ENCODE results near the gene PPP1R14B. TPM values are rescaled to one million over a fixed set of nuclear protein-coding genes. Genes with fewer than 3 reads are reported as not detected.

The PPP1R14B gene
- total RNA-seq, 4 donors from 2014 or later: 78.7 to 101 (median 99.0) TPM

GRCh38 chr11:64284048-64284961, 37.6 kb upstream of the PPP1R14B start, which contains the start of gene BAD:
TSS of gene BAD (minus strand) at chr11:64284665. CDS start at chr11:64284368, 297 bp downstream.
- peaks cover 3 to 25% (median 12%) of the 10 kb centered on the region in 4 donors for H3K4me1 ChIP-seq

GRCh38 chr11:64283092-64283491, 36.3 kb upstream of the PPP1R14B start:
- peaks cover 0 to 13% (median 0%) of the 10 kb centered on the region in 3 donors for H3K36me3 ChIP-seq
- no peak for DNase-seq
- H3K4me1 ChIP-seq: peaks cover 3 to 25% (median 12%) of the 10 kb centered on the region in 4 donors
- no peak overlapping the region for H3K27ac ChIP-seq
- H3K27me3 ChIP-seq: no peaks in the 10 kb centered on the region
- TF ChIP-seq POLR2A (IDR thresholded peaks at IDR 0.05) (no peak), CTCF (IDR thresholded peaks at IDR 0.05) (no peak)
- H3K9me3 ChIP-seq: no peaks in the 10 kb centered on the region
- peak overlapping the region in 1 of 4 donors; percentile 71 for H3K4me3 ChIP-seq

More at GRCh38 chr11:64284048-64284961, 37.6 kb upstream of the PPP1R14B start, which contains the start of gene BAD:
- H3K9me3 ChIP-seq: no peaks in the 10 kb centered on the region
- peak; percentile 96 to 98 (median 98) for DNase-seq
- peak within 1 kb of the TSS; percentile 71 to 97 (median 80) for H3K4me3 ChIP-seq
- no peaks in the 10 kb centered on the region for H3K27me3 ChIP-seq
- H3K27ac ChIP-seq: peak within 1 kb of the TSS; percentile 91 to 97 (median 94)
- peaks cover 0 to 7% (median 0%) of the 10 kb centered on the region in 3 donors for H3K36me3 ChIP-seq
- TF ChIP-seq POLR2A (IDR thresholded peaks at IDR 0.05): peak in 1 of 2 donors; percentile 84
- TF ChIP-seq CTCF (IDR thresholded peaks at IDR 0.05): no peak

GRCh38 chr11:64281957-64282770, 35.4 kb upstream of the PPP1R14B start:
- no peaks in the 10 kb centered on the region for H3K27me3 ChIP-seq
- peaks cover 0 to 13% (median 0%) of the 10 kb centered on the region in 3 donors for H3K36me3 ChIP-seq
- peaks cover 3 to 25% (median 12%) of the 10 kb centered on the region in 4 donors for H3K4me1 ChIP-seq
- no peak for DNase-seq
- H3K9me3 ChIP-seq: no peaks in the 10 kb centered on the region
- TF ChIP-seq CTCF (IDR thresholded peaks at IDR 0.05) (no peak), POLR2A (IDR thresholded peaks at IDR 0.05) (no peak)
- no peak overlapping the region for H3K27ac ChIP-seq
- no peak overlapping the region for H3K4me3 ChIP-seq

GRCh38 chr11:64278576-64279190, 31.9 kb upstream of the PPP1R14B start:
- Histone ChIP-seq H3K9me3 (no peaks in the 10 kb centered on the region), H3K4me3 (no peak overlapping the region), H3K4me1 (peaks cover 0 to 9% (median 3%) of the 10 kb centered on the region in 4 donors), H3K27ac (no peak overlapping the region), H3K36me3 (peaks cover 0 to 13% (median 0%) of the 10 kb centered on the region in 3 donors), H3K27me3 (no peaks in the 10 kb centered on the region)
- DNase-seq: no peak
- TF ChIP-seq POLR2A (IDR thresholded peaks at IDR 0.05): no peak
- no peak for TF ChIP-seq CTCF (IDR thresholded peaks at IDR 0.05)

Data from Peyer's patch (tissue), 4 donors.